NOMO-1 treated with DMSO at 0.1 percent for 48 hours (cell line): ENCODE measurements around the gene CSRP1.
"Not testable (repeated sequence)": the region's sequence is repeated elsewhere in the genome, so short reads cannot be mapped to it uniquely, and the experiment has no call there.

ENCODE experiments used
- DNase-seq: peaks from one replicate; lab custom pipeline; 2025; ENCODE audit not compliant: unreplicated experiment; lab: John Stamatoyannopoulos, UW

The CSRP1 gene

GRCh38 chr1:201479201-201479730, 27.7 kb downstream of the CSRP1 start:
- no peak for DNase-seq

DNA sequence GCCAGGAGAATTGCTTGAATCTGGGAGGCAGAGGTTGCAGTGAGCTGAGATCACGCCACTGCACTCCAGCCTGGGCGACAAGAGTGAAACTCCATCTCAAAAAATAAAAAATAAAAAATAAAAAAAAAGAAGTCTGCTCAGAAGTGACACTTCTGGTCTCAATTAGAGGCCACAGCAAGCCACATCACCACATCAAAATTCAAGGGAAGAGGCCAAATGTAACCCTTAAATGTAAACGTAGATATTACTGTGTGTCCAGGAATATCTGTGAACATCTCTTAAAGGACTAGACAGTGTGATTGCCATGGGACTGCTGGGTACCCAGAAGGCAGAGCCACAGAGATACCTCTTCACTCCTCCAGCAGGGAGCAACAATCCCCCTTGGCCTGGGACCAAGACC, 28.3 kb downstream of the CSRP1 start:
- DNase-seq, result not testable (repeated sequence)

GRCh38 chr1:201476670-201477344, 30.1 kb downstream of the CSRP1 start:
- peak; percentile 19 for DNase-seq

- no peak for DNase-seq
These were observed 30.8 kb downstream of the CSRP1 start for GRCh38 chr1:201475915-201476669.

GRCh38 chr1:201475130-201475529, 31.8 kb downstream of the CSRP1 start:
- no peak for DNase-seq

DNA sequence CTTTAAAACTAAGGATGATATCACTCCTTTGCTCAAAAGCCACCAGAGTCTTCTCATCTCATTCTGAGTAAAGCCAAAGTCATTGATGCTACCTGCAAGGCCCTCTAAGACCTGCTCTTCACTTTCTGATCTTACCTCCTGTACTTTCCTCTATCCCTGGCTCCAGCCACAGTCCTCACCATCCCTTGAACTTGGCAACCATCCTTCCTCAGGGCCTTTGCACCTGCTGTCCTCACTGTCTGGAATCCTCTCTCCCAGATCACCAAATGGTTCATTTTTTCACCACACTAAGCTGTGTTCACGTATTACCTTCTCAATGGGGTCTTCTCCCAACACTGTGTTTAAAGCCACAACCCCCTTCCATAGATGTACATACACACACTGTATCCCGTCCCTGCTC, 33.6 kb downstream of the CSRP1 start:
- DNase-seq, result no peak

DNA sequence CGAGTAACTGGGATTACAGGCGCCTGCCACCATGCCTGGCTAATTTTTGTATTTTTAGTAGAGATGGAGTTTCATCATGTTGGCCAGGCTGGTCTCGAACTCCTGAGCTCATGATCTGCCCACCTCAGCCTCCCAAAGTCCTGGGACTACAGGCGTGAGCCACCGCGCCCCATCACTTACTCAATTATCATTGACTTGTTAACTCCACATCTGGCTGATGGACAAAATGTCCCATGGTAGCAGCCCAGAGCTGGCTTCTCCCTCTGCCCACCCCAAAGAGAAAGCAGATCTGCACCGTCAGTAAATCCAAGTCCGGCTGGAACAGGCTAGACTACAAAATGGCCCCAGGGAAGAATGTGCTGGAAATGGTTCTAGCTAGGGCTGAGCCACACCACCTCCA, 34.6 kb downstream of the CSRP1 start:
- not testable (repeated sequence) for DNase-seq

GRCh38 chr1:201471772-201472171, 35.2 kb downstream of the CSRP1 start:
- no peak for DNase-seq

- DNase-seq, result no peak
These were observed 36.3 kb downstream of the CSRP1 start for GRCh38 chr1:201470581-201470980.

- DNase-seq, result no peak
These were observed 37.3 kb downstream of the CSRP1 start for GRCh38 chr1:201469645-201470074.

DNA sequence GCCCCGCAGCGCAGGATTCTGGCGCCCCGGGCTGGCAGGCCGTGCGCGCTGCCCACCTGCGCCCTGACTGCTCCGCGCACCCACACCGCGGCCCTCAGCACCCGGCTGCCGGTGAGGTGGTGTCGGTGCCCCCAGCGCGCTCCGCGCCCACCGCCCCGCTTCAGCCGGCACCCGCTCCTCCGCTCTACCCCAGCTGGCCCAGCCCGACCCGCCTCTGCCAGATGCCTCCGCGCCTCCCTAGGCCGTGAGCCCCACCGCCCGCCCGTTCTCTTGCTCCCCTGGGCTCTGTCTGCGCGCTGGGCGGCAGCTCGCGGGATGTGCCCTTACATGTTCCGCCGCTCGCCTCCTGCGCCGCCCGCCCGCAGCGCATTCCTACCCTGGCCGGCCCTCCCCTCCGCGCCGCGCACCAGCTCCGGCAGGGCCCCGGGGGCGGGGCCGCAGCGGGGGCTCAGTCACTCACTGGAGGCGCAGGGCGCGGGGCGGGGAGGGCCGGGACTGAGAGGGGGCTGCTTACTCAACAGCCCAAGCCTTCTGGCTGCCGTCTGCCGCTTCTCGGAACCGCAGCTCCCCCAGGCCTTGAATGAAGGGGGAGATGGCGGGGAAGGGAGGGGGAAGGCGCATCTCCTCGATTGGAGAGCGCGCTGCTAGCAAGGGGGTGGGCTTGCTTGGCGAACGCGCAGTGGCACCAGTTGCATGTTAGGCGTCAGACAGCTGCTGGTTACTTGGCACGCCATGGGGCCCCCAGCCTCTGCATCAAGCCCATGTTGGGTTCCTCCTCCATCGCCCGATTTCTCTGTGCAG, 37.9 kb downstream of the CSRP1 start, which contains the start of gene PHLDA3:
Gene PHLDA3 (minus strand): TSS at position 345 of the 801 bp plus-strand sequence. CDS start 402 bp downstream, outside the sequence.
- DNase-seq, result peak; percentile 63

DNA sequence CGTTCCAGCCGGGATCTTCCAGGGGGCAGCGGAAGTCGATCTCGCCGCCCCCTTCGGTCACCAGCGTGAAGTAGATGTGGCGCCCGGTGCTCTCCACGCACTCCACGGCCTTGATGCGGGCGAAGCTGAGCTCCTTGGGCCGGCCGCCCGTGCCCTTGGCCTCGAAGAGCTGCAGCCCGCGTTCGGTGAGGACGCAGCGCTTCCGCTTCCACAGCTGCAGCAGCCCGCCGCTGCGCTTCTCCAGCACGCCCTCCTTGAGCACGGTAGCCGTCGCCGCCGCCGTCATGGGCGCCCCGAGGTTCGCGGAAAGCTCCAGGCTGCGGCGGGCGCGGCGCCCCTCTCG, 38.5 kb downstream of the CSRP1 start:
- DNase-seq, result peak; percentile 62

GRCh38 chr1:201466492-201466891, 40.4 kb downstream of the CSRP1 start:
- DNase-seq, result no peak

DNA sequence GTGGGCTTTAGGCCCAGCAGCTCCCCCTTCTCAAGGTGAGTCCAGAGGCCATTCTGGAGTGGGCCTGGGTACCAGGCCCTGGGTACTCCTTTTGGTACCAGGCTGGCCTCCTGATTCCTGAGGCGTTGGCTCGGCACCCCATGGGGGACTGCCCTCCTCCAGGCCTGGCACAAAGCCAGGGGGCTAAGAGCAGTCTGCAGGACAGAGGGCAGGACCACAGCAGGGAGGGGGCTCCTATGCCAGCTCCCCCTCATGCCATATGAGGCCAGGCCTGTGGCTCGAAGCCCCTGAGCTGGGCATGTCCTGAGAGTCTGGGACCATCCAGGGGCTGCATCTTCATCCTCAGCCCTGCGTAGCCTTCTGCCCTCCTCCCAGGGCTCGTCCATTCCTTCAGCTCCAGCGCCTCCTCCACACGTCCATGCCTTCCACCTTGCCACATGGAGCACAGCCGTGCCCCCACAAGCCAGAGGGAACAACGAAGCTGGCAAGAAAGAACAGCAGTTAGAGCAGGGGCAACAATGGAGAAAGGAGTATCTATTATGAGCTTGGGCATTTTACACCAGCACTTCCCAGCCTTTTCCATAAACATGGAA, 41.1 kb downstream of the CSRP1 start:
- no peak for DNase-seq

GRCh38 chr1:201463071-201463552, 43.8 kb downstream of the CSRP1 start:
- no peak for DNase-seq

- peak; percentile 25 for DNase-seq
These were observed 45.1 kb downstream of the CSRP1 start for GRCh38 chr1:201461645-201462441.

GRCh38 chr1:201460814-201461644, 45.9 kb downstream of the CSRP1 start:
- no peak for DNase-seq

DNA sequence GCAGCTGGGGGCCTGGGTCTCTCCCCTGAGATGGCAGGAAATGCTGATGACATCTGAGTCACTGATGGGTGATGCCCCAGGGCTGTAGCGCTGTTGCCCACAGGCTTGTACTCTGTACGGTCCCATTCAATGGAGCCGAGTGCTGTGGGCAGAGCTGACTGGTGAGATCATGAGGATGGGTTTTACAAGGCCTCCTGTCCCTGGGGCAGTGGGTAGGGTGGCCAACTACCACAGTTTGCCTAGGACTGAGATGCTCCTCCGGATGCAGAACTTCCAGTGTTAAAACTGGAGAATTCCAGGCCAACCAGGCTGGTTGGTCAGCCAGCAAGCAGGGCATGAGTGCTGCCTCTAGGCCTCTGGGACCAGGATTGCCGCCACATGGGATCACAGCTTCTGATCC, 47.1 kb downstream of the CSRP1 start:
- DNase-seq, result no peak

GRCh38 chr1:201459052-201459451, 47.9 kb downstream of the CSRP1 start:
- DNase-seq, result no peak
